K562 (cell line): ENCODE results near the gene UBE2O. TPM values are rescaled to one million over a fixed set of nuclear protein-coding genes. Genes with fewer than 3 reads are reported as not detected.

ENCODE experiments used
- GTF2E2 ChIP-seq: fragments of 200-800 bp; sonication (Bioruptor generic); IDR thresholded peaks from 2 replicates; pipeline ENCODE4 v1.6.1; 2016; ENCODE audit warnings: missing genetic modification characterization, missing compliant biosample characterization
- LARP7 ChIP-seq: fragments of 450-650 bp; IDR thresholded peaks from 2 replicates; pipeline ENCODE4 v1.6.1; 2016
- STAT5A ChIP-seq: IDR thresholded peaks from 2 replicates; pipeline ENCODE4 v1.6.1; 2012; ENCODE audit warnings: low read length, inconsistent platforms, borderline replicate concordance
- TBL1XR1 ChIP-seq, 2 experiments: IDR thresholded peaks; 2 replicates each; pipeline ENCODE4 v1.6.1; 2012; ENCODE audit warnings: improper control_type of control experiment in 2 of 2, low read length in 2 of 2, mild to moderate bottlenecking in 1 of 2
- ZNF133 ChIP-seq: fragments of 250-450 bp; sonication (Bioruptor Pico); IDR thresholded peaks from 2 replicates; pipeline ENCODE4 v1.4.0; 2020; ENCODE audit warnings: mild to moderate bottlenecking
- polyA plus RNA-seq, 8 experiments: library from polyadenylated mRNA; depleted of rRNA in 4 of 8; stranded (reverse) in 5 of 8; unstranded in 3 of 8; fragments of >200 nt; fragmentation: Nextera tagmentation in 2 of 8; fragmentation: Illumina TruSeq in 1 of 8; extraction: Ambion mirVana in 2 of 8; extraction: Trizol in 1 of 8; gene quantifications; 2 replicates each; pipeline versions ENCODE4 v1.2.1 to v1.2.3, GENCODE V29; 2011 to 2014; ENCODE audit warnings: inconsistent platforms in 1 of 8, missing spikeins in 1 of 8
- total RNA-seq, 7 experiments: library from RNA; depleted of rRNA in 6 of 7; stranded (reverse); fragments of >200 nt in 6 of 7; fragmentation: Illumina TruSeq in 2 of 7; extraction: Trizol in 2 of 7; gene quantifications; 2 replicates each; pipeline versions ENCODE4 v1.2.1 to v1.2.3, GENCODE V29; 2011 to 2021; ENCODE audit warnings: low replicate concordance in 1 of 7
- TF ChIP-seq, protein P1 (sequence below), 2 experiments: fragments of 450-650 bp; conservative IDR thresholded peaks; 2 replicates each; pipeline ENCODE4 v1.6.1; 2017; ENCODE audit warnings: mild to moderate bottlenecking in 2 of 2, moderate library complexity in 2 of 2
- TF ChIP-seq, protein P2 (sequence below): fragments of 250-450 bp; sonication (Bioruptor Pico); IDR thresholded peaks from 2 replicates; pipeline ENCODE4 v1.6.1; 2021; ENCODE audit warnings: mild to moderate bottlenecking
- TF ChIP-seq, protein P3 (sequence below): sonication (generic); formaldehyde crosslinking; IDR thresholded peaks from 2 replicates; pipeline ENCODE4 v1.8.0; 2023; ENCODE audit warnings: mild to moderate bottlenecking, missing genetic modification reagents
- TF ChIP-seq, protein P4 (sequence below): fragments of 250-450 bp; sonication (Bioruptor Pico); IDR thresholded peaks from 2 replicates; pipeline ENCODE4 v1.4.0; 2020; ENCODE audit warnings: mild to moderate bottlenecking, moderate library complexity, borderline replicate concordance
- TF ChIP-seq, protein P5 (sequence below): sonication (generic); formaldehyde crosslinking; IDR thresholded peaks from 2 replicates; pipeline ENCODE4 v1.8.0; 2022; ENCODE audit warnings: missing genetic modification reagents, mild to moderate bottlenecking, borderline replicate concordance
- TF ChIP-seq, protein P6 (sequence below), 2 experiments: fragments of 450-650 bp; IDR thresholded peaks; 2 replicates each; pipeline ENCODE4 v1.6.1; 2016; ENCODE audit warnings: mild to moderate bottlenecking in 2 of 2, borderline replicate concordance in 1 of 2, low read depth in 1 of 2, moderate library complexity in 1 of 2

Gene UBE2O
- total and polyA plus RNA-seq, 9 of the 15 experiments (the other 6 are each of a cell fraction or from before 2014, with no cell fraction given) = 1.6 to 39.7 (median 13.3) TPM

DNA sequence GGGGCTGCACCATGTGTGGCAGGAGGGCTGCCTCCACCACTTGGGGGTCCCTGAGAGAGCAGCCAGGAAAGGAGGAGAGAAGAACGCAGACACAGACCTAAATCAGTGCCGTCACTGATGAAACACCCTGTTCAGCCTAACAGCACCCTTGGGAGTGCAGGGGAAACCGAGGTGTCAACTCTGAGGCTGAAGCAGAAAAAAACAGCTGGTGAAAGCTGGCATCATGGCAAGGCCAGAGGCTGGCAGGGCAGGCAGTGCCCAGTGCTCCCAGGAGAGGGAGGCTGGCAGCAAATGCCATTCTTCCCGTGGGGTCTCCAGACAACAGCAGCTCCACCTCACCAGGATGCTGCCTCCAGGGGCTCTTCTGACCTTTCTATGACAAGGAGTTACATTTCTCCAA, 45.4 kb downstream of the UBE2O start (continued):
- TF ChIP-seq ZNF133 (CRISPR knock-in tag) (no peak), STAT5A (no peak), TBL1XR1 (IDR thresholded peaks at IDR 0.05; ENCODE audit: low read length in 2 of 2) (no peak), LARP7 (no peak), GTF2E2 (tag) (no peak)
- TF ChIP-seq, protein P1, sequence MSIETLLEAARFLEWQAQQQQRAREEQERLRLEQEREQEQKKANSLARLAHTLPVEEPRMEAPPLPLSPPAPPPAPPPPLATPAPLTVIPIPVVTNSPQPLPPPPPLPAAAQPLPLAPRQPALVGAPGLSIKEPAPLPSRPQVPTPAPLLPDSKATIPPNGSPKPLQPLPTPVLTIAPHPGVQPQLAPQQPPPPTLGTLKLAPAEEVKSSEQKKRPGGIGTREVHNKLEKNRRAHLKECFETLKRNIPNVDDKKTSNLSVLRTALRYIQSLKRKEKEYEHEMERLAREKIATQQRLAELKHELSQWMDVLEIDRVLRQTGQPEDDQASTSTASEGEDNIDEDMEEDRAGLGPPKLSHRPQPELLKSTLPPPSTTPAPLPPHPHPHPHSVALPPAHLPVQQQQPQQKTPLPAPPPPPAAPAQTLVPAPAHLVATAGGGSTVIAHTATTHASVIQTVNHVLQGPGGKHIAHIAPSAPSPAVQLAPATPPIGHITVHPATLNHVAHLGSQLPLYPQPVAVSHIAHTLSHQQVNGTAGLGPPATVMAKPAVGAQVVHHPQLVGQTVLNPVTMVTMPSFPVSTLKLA (conservative IDR thresholded peaks at IDR 0.05) = no peak
- TF ChIP-seq, protein P2, sequence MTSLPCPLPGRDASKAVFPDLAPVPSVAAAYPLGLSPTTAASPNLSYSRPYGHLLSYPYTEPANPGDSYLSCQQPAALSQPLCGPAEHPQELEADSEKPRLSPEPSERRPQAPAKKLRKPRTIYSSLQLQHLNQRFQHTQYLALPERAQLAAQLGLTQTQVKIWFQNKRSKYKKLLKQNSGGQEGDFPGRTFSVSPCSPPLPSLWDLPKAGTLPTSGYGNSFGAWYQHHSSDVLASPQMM (CRISPR knock-in tag) = no peak
- TF ChIP-seq, protein P3, sequence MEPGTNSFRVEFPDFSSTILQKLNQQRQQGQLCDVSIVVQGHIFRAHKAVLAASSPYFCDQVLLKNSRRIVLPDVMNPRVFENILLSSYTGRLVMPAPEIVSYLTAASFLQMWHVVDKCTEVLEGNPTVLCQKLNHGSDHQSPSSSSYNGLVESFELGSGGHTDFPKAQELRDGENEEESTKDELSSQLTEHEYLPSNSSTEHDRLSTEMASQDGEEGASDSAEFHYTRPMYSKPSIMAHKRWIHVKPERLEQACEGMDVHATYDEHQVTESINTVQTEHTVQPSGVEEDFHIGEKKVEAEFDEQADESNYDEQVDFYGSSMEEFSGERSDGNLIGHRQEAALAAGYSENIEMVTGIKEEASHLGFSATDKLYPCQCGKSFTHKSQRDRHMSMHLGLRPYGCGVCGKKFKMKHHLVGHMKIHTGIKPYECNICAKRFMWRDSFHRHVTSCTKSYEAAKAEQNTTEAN (CRISPR knock-in tag) = no peak
- TF ChIP-seq, protein P4, sequence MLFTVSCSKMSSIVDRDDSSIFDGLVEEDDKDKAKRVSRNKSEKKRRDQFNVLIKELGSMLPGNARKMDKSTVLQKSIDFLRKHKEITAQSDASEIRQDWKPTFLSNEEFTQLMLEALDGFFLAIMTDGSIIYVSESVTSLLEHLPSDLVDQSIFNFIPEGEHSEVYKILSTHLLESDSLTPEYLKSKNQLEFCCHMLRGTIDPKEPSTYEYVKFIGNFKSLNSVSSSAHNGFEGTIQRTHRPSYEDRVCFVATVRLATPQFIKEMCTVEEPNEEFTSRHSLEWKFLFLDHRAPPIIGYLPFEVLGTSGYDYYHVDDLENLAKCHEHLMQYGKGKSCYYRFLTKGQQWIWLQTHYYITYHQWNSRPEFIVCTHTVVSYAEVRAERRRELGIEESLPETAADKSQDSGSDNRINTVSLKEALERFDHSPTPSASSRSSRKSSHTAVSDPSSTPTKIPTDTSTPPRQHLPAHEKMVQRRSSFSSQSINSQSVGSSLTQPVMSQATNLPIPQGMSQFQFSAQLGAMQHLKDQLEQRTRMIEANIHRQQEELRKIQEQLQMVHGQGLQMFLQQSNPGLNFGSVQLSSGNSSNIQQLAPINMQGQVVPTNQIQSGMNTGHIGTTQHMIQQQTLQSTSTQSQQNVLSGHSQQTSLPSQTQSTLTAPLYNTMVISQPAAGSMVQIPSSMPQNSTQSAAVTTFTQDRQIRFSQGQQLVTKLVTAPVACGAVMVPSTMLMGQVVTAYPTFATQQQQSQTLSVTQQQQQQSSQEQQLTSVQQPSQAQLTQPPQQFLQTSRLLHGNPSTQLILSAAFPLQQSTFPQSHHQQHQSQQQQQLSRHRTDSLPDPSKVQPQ (CRISPR knock-in tag) = no peak
- TF ChIP-seq, protein P5, sequence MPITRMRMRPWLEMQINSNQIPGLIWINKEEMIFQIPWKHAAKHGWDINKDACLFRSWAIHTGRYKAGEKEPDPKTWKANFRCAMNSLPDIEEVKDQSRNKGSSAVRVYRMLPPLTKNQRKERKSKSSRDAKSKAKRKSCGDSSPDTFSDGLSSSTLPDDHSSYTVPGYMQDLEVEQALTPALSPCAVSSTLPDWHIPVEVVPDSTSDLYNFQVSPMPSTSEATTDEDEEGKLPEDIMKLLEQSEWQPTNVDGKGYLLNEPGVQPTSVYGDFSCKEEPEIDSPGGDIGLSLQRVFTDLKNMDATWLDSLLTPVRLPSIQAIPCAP = no peak
- TF ChIP-seq, protein P6, sequence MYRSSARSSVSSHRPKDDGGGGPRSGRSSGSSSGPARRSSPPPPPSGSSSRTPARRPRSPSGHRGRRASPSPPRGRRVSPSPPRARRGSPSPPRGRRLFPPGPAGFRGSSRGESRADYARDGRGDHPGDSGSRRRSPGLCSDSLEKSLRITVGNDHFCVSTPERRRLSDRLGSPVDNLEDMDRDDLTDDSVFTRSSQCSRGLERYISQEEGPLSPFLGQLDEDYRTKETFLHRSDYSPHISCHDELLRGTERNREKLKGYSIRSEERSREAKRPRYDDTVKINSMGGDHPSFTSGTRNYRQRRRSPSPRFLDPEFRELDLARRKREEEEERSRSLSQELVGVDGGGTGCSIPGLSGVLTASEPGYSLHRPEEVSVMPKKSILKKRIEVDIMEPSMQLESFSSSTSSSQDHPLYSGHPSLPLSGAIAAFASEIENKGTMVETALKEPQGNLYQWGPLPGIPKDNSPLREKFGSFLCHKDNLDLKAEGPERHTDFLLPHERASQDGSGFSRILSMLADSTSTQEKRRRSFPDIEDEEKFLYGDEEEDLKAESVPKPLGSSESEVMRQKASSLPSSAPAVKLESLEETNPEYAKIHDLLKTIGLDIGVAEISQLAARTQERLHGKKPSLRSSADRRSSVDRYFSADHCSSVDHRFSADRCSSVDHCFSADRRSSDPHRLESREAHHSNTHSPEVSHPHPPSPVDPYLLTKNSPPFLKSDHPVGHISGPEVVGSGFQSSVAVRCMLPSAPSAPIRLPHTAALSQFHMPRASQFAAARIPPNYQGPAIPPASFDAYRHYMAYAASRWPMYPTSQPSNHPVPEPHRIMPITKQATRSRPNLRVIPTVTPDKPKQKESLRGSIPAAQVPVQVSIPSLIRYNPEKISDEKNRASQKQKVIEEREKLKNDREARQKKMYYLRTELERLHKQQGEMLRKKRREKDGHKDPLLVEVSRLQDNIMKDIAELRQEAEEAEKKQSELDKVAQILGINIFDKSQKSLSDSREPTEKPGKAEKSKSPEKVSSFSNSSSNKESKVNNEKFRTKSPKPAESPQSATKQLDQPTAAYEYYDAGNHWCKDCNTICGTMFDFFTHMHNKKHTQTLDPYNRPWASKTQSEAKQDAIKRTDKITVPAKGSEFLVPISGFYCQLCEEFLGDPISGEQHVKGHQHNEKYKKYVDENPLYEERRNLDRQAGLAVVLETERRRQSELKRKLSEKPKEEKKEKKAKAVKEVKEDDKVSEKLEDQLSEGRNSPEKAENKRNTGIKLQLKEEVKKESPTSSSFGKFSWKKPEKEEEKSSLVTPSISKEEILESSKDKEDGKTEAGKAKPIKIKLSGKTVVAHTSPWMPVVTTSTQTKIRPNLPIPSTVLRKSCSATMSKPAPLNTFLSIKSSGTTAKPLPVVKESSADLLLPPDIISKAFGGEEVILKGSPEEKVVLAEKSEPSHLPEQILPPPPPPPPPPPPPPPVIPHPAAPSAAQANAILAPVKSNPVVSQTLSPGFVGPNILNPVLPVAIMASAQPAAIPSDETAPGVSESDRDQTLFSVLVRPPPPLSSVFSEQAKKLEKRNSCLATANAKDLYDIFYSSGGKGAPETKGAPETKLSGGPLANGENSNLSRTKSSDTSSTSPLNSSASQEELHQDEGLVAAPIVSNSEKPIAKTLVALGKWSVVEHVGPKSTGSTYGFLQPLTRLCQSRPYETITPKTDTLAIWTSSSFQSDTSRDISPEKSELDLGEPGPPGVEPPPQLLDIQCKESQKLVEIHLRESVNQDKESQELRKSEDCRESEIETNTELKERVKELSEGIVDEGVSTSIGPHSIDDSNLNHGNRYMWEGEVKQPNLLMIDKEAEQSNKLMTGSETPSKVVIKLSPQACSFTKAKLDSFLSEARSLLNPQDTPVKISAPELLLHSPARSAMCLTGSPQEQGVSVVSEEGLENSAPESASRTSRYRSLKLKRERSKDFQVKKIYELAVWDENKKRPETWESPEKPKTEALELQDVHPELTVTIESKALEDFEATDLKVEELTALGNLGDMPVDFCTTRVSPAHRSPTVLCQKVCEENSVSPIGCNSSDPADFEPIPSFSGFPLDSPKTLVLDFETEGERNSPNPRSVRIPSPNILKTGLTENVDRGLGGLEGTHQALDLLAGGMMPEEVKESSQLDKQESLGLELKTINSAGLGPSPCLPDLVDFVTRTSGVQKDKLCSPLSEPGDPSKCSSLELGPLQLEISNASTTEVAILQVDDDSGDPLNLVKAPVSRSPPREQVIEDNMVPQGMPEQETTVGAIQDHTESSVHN (IDR thresholded peaks at IDR 0.05; ENCODE audit: borderline replicate concordance in 1 of 2, low read depth in 1 of 2) = no peak
